Mammary epithelial cell (primary cell): ENCODE measurements around the gene FLYWCH1.

Experiments used
- CTCF ChIP-seq, 2 donors: IDR thresholded peaks in 1 of 2; conservative IDR thresholded peaks in 1 of 2; 2 replicates each; pipeline ENCODE4 v1.5.1; 2011 to 2012; ENCODE audit warnings: inconsistent platforms in 2 of 2, low read length in 2 of 2, mild to moderate bottlenecking in 2 of 2, control low read depth in 1 of 2, low read depth in 1 of 2; ENCODE audit not compliant: insufficient read depth in 1 of 2; ENCODE audit errors: extremely low read depth in 1 of 2
- EZH2 ChIP-seq: IDR thresholded peaks from 2 replicates; pipeline ENCODE4 v1.6.1; 2012; ENCODE audit warnings: low read length, inconsistent platforms, borderline replicate concordance

GRCh38 chr16:2954656-2955381, 43.1 kb downstream of the FLYWCH1 start:
- TF ChIP-seq CTCF (conservative IDR thresholded peaks at IDR 0.05 in 1 of 2, IDR thresholded peaks at IDR 0.05 in 1 of 2; ENCODE audit: extremely low read depth in 1 of 2, insufficient read depth in 1 of 2, low read depth in 1 of 2, low read length in 2 of 2) = no peak
- TF ChIP-seq EZH2 = no peak
